Adipocyte (in vitro differentiated cells): ENCODE measurements around the gene NDST1.

ENCODE experiments used
- DNase-seq: peaks from one replicate; pipeline ENCODE4 v3.0.0-alpha.2; 2015; ENCODE audit warnings: low read depth
- H3K27me3 ChIP-seq: replicated peaks from 2 replicates; pipeline ENCODE4 v1.7.0; 2013; ENCODE audit warnings: mild to moderate bottlenecking, low read length, moderate library complexity; ENCODE audit not compliant: control insufficient read depth, insufficient read depth
- H3K36me3 ChIP-seq: 2 replicates; pipeline ENCODE4 v1.7.0; 2013; ENCODE audit warnings: low read length, mild to moderate bottlenecking, moderate library complexity; ENCODE audit not compliant: control insufficient read depth, insufficient read depth, severe bottlenecking
- H3K4me1 ChIP-seq: 2 replicates; pipeline ENCODE4 v1.7.0; 2013; ENCODE audit warnings: mild to moderate bottlenecking, low read length, moderate library complexity; ENCODE audit not compliant: control insufficient read depth, insufficient read depth
- H3K4me3 ChIP-seq: 2 replicates; pipeline ENCODE4 v1.7.0; 2013; ENCODE audit warnings: mild to moderate bottlenecking, low read length, moderate library complexity
- H3K9ac ChIP-seq: 2 replicates; pipeline ENCODE4 v1.7.0; 2013; ENCODE audit warnings: mild to moderate bottlenecking, low read length, moderate library complexity
- H3K9me3 ChIP-seq: 2 replicates; pipeline ENCODE4 v1.7.0; 2013; ENCODE audit warnings: mild to moderate bottlenecking, low read length, moderate library complexity; ENCODE audit not compliant: control insufficient read depth

Gene NDST1

GRCh38 chr5:150538007-150538917, 30.3 kb downstream of the NDST1 start:
- Histone ChIP-seq H3K36me3 (peaks cover 94% of the 10 kb centered on the region), H3K9me3 (no peaks in the 10 kb centered on the region), H3K4me1 (peaks cover 36% of the 10 kb centered on the region), H3K4me3 (no peak overlapping the region), H3K27me3 (no peaks in the 10 kb centered on the region), H3K9ac (no peak overlapping the region)
- peak; percentile 38 for DNase-seq

- DNase-seq = no peak
- peaks cover 36% of the 10 kb centered on the region for H3K4me1 ChIP-seq
- H3K27me3 ChIP-seq = no peaks in the 10 kb centered on the region
- peaks cover 95% of the 10 kb centered on the region for H3K36me3 ChIP-seq
- H3K9ac ChIP-seq = no peak overlapping the region
- H3K4me3 ChIP-seq = no peak overlapping the region
- no peaks in the 10 kb centered on the region for H3K9me3 ChIP-seq
Measured at GRCh38 chr5:150539206-150539605, 31.3 kb downstream of the NDST1 start.

GRCh38 chr5:150540042-150540441, 32.1 kb downstream of the NDST1 start:
- Histone ChIP-seq H3K4me1 (peaks cover 36% of the 10 kb centered on the region), H3K9me3 (no peaks in the 10 kb centered on the region), H3K9ac (no peak overlapping the region), H3K4me3 (no peak overlapping the region), H3K36me3 (peaks cover 93% of the 10 kb centered on the region), H3K27me3 (no peaks in the 10 kb centered on the region)
- DNase-seq = no peak

DNA sequence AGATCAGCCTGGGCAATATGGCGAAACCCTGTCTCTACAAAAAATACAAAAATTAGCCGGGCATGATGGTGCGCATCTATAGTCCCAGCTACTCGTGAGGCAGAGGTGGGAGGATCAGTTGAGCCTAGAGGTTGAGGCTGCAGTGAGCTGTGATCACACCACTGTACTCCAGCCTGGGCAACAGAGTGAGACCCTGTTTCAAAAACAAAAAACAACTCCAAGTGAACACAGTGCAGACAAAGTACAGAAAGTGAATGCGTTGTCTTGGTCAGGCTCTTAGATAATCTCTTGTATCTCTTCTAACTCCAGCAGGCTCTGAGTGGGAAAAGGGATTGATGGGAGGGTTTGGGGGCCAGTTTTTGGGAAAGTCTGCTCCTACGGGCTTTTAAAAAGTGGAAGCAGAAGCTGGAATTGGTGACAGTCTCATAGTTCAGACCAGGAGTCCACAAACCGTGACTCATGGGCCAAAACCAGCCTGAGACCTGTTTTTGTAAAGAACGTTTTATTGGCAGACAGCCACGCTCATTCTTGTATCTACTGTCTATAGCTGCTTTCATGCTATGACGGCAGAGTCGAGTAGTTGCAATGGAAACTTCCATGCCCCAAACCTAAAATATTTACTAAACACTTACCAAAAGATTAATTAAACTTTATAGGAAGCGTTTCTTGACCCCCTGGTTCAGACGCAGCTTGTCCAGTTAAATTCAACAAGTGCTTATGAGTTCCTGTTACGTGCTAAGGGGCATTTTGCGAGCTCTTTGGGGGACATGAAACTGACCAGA, 32.9 kb downstream of the NDST1 start:
- DNase-seq = peak; percentile 95
- peaks cover 93% of the 10 kb centered on the region for H3K36me3 ChIP-seq
- peaks cover 36% of the 10 kb centered on the region for H3K4me1 ChIP-seq
- no peaks in the 10 kb centered on the region for H3K27me3 ChIP-seq
- H3K9ac ChIP-seq = no peak overlapping the region
- no peak overlapping the region for H3K4me3 ChIP-seq
- no peaks in the 10 kb centered on the region for H3K9me3 ChIP-seq

DNA sequence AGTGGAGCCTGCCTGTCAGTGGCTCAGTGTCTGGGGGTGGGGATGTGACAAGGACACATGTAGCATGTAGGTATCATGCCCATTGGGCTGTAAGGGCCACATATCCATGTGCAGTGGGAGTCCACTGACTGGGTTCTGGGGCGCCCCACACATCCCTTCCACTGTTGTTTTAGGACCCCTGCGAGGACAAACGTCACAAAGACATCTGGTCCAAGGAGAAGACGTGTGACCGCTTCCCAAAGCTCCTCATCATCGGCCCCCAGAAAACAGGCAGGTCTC, 33.4 kb downstream of the NDST1 start:
- peaks cover 36% of the 10 kb centered on the region for H3K4me1 ChIP-seq
- no peaks in the 10 kb centered on the region for H3K27me3 ChIP-seq
- H3K4me3 ChIP-seq = no peak overlapping the region
- DNase-seq = no peak
- no peak overlapping the region for H3K9ac ChIP-seq
- peaks cover 93% of the 10 kb centered on the region for H3K36me3 ChIP-seq
- no peaks in the 10 kb centered on the region for H3K9me3 ChIP-seq

- no peaks in the 10 kb centered on the region for H3K9me3 ChIP-seq
Measured at GRCh38 chr5:150541895-150542294, 34.0 kb downstream of the NDST1 start.

GRCh38 chr5:150542933-150543445, 35.1 kb downstream of the NDST1 start:
- H3K4me3 ChIP-seq = no peak overlapping the region
- peaks cover 94% of the 10 kb centered on the region for H3K36me3 ChIP-seq
- peaks cover 39% of the 10 kb centered on the region for H3K4me1 ChIP-seq
- no peak for DNase-seq
- H3K27me3 ChIP-seq = no peaks in the 10 kb centered on the region
- H3K9me3 ChIP-seq = no peaks in the 10 kb centered on the region
- H3K9ac ChIP-seq = no peak overlapping the region

More at GRCh38 chr5:150541895-150542294, 34.0 kb downstream of the NDST1 start:
- Histone ChIP-seq H3K36me3 (peaks cover 94% of the 10 kb centered on the region), H3K4me3 (no peak overlapping the region), H3K27me3 (no peaks in the 10 kb centered on the region), H3K4me1 (peaks cover 39% of the 10 kb centered on the region), H3K9ac (peak overlapping the region; percentile 15)
- DNase-seq = no peak

- H3K9ac ChIP-seq = no peak overlapping the region
- DNase-seq = peak; percentile 80
- H3K36me3 ChIP-seq = peaks cover 95% of the 10 kb centered on the region
- no peak overlapping the region for H3K4me3 ChIP-seq
- no peaks in the 10 kb centered on the region for H3K27me3 ChIP-seq
- H3K9me3 ChIP-seq = no peaks in the 10 kb centered on the region
- H3K4me1 ChIP-seq = peaks cover 29% of the 10 kb centered on the region
Measured at GRCh38 chr5:150544611-150545219, 36.8 kb downstream of the NDST1 start.

GRCh38 chr5:150545246-150545645, 37.3 kb downstream of the NDST1 start:
- Histone ChIP-seq H3K36me3 (peaks cover 95% of the 10 kb centered on the region), H3K9ac (no peak overlapping the region), H3K27me3 (no peaks in the 10 kb centered on the region), H3K4me3 (no peak overlapping the region), H3K4me1 (peaks cover 28% of the 10 kb centered on the region), H3K9me3 (no peaks in the 10 kb centered on the region)
- no peak for DNase-seq

DNA sequence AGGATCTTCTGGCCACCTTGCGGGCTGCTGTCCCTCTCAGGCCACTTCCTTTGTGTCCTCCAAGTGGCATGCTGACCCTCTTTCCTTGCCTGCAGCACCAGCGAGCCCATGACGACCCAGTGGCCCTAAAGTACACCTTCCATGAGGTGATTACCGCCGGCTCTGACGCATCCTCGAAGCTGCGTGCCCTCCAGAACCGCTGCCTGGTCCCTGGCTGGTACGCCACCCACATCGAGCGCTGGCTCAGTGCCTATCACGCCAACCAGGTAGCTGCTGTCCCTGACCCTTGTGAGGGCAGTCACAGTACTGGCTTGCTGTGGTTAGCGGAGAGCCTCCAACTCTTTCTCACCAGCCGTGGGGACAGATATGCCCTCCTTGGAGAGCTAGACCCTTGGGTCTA, 40.2 kb downstream of the NDST1 start:
- Histone ChIP-seq H3K4me1 (peaks cover 3% of the 10 kb centered on the region), H3K4me3 (no peak overlapping the region), H3K9ac (no peak overlapping the region), H3K36me3 (peaks cover 95% of the 10 kb centered on the region), H3K27me3 (no peaks in the 10 kb centered on the region), H3K9me3 (no peaks in the 10 kb centered on the region)
- DNase-seq = no peak

DNA sequence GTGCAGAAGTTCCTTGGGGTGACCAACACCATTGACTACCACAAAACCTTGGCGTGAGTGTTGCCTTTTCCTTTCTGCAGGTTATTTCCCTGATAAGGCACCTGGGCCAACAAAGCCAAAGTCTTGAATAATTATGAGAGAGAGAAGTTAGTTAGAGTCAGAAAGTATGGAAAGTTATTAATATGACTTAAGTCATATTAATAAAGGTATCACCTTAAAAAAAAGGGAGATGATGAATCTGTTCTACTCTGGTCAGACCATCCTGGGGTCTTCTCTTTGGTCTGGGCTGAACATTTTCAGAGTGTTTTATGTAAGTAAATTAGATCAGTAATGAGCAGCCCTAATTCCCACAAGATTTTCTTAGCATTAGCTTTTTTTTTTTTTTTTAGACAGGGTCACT, 41.8 kb downstream of the NDST1 start:
- DNase-seq = no peak
- Histone ChIP-seq H3K36me3 (peaks cover 97% of the 10 kb centered on the region), H3K9ac (no peak overlapping the region), H3K4me3 (no peak overlapping the region), H3K27me3 (no peaks in the 10 kb centered on the region), H3K9me3 (no peaks in the 10 kb centered on the region), H3K4me1 (peaks cover 3% of the 10 kb centered on the region)
